OCI-LY7 (cell line): ENCODE data around the gene CA9.

Experiments used
- CTCF ChIP-seq: fragments of 200-600 bp; sonication (generic); conservative IDR thresholded peaks from 2 replicates; pipeline ENCODE4 v1.5.1; 2014; ENCODE audit warnings: mild to moderate bottlenecking, antibody characterized with exemption, low read length, moderate library complexity, mixed read lengths
- EZH2phosphoT487 ChIP-seq: fragments of 200-600 bp; sonication (generic); IDR thresholded peaks from 2 replicates; pipeline ENCODE4 v1.6.1; 2018; ENCODE audit warnings: low read depth, borderline replicate concordance, mild to moderate bottlenecking, mixed run types, antibody characterized with exemption, low read length, moderate library complexity, mixed read lengths

DNA sequence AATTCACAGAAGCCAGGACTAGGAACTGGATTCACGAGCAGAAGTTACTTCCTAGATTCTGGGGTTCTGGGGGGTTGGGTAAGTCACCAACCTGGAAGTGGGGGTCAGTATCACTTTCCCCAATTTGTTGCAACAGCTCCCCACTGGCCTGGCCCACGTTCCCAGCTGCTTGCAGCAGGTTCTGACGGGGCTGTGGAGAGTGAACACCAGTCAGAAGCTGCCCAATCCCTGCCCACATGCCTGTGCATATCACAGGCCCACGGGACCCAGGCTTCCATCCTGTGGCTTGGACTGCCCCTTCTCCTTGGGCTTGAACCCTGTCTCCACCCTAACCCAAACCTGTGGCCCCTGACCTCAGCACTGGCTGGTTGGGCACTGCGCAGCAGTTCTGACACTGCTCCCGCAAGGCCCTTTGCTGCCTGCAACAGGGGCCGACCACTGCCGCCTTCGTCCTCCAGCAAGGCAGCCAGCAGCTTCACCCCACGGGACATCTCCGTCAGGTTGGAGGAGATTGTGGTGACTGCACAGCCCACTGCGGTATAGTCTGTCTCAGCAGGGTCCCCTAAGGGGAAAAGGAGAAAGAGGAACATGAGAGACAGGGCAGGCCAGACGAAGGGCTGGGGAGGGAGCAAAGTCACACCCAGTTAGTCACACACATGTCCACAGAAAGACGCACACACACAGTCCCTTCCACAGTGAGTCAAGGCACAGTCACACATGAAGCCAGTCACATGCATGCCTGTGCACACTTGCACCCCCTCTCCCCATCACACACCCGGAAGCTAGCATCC, 45.2 kb downstream of the CA9 start:
- TF ChIP-seq EZH2phosphoT487 (no peak), CTCF (no peak)
